ENCODE data around the gene ZNF280B. TPM values are rescaled to one million over a fixed set of nuclear protein-coding genes. Genes with fewer than 3 reads are reported as not detected.

ZNF280B gene
- total RNA-seq, 1 experiment from 2014 or later = 3.9 TPM

GRCh38 chr22:22458387-22458786 is 50.2 kb downstream of the ZNF280B start:
- no TSS peak for BruUV-seq (replicated peaks)
- CTCF ChIA-PET = interaction anchor here (0.9 kb wide), 1 partner anchor 36 kb away, joined by 3 read pairs; no protein-coding TSS in a partner anchor
- intact Hi-C loops (cut with micrococcal nuclease; ENCODE audit: unreplicated experiment) = no loop called here

GRCh38 chr22:22454997-22455396 is 53.5 kb downstream of the ZNF280B start:
- intact Hi-C loops (cut with micrococcal nuclease; ENCODE audit: unreplicated experiment) = no loop called here
- H3K27me3 ChIP-seq (replicated peaks; ENCODE audit: control insufficient read depth, insufficient read depth, low read length) = no peaks in the 10 kb centered on the region

More at GRCh38 chr22:22458387-22458786, 50.2 kb downstream of the ZNF280B start:
- Histone ChIP-seq H3K4me3 (ENCODE audit: low read depth, low read length) (no peak overlapping the region), H3K27me3 (replicated peaks; ENCODE audit: control insufficient read depth, insufficient read depth, low read length) (no peaks in the 10 kb centered on the region), H3K36me3 (ENCODE audit: control insufficient read depth, insufficient read depth, low read length) (no peaks in the 10 kb centered on the region), H3K4me1 (no peaks in the 10 kb centered on the region), H3K9me3 (peaks cover 26% of the 10 kb centered on the region)
- Mint-ChIP-seq H3K4me1 (ENCODE audit: low read depth, unreplicated experiment) (no peaks in the 10 kb centered on the region), H3K36me3 (ENCODE audit: insufficient read depth, unreplicated experiment) (no peaks in the 10 kb centered on the region), H3K4me3 (ENCODE audit: unreplicated experiment) (no peak overlapping the region), H3K9me3 (ENCODE audit: unreplicated experiment) (peaks cover 28% of the 10 kb centered on the region), H3K27me3 (ENCODE audit: insufficient read depth, unreplicated experiment) (peaks cover 5% of the 10 kb centered on the region), H3K27ac (ENCODE audit: unreplicated experiment) (no peak overlapping the region)
- TF ChIP-seq CTCF (IDR thresholded peaks at IDR 0.05; ENCODE audit: insufficient read depth in 1 of 2, low read depth in 1 of 2, low read length in 1 of 2, severe bottlenecking in 1 of 2, unreplicated experiment in 1 of 2) = no peak
- POLR2A ChIA-PET = no interaction called here
- no peak for DNase-seq

GRCh38 chr22:22452996-22453686 is 55.4 kb downstream of the ZNF280B start:
- H3K27me3 Mint-ChIP-seq (ENCODE audit: insufficient read depth, unreplicated experiment) = peaks cover 7% of the 10 kb centered on the region
- POLR2A ChIA-PET = no interaction called here
- Histone ChIP-seq H3K27me3 (replicated peaks; ENCODE audit: control insufficient read depth, insufficient read depth, low read length) (no peaks in the 10 kb centered on the region), H3K4me3 (ENCODE audit: low read depth, low read length) (no peak overlapping the region), H3K9me3 (peaks cover 8% of the 10 kb centered on the region; the same call in 1 of the 2 replicates), H3K36me3 (ENCODE audit: control insufficient read depth, insufficient read depth, low read length) (no peaks in the 10 kb centered on the region), H3K4me1 (no peaks in the 10 kb centered on the region)
- no peak for TF ChIP-seq CTCF (IDR thresholded peaks at IDR 0.05; ENCODE audit: insufficient read depth in 1 of 2, low read depth in 1 of 2, low read length in 1 of 2, severe bottlenecking in 1 of 2, unreplicated experiment in 1 of 2)
- no peak overlapping the region for H3K4me3 Mint-ChIP-seq (ENCODE audit: unreplicated experiment)
- no peak overlapping the region for H3K27ac Mint-ChIP-seq (ENCODE audit: unreplicated experiment)
- CTCF ChIA-PET = no interaction called here
- no TSS peak for BruUV-seq (replicated peaks)
- intact Hi-C loops (cut with micrococcal nuclease; ENCODE audit: unreplicated experiment) = no loop called here
- peaks cover 21% of the 10 kb centered on the region for H3K9me3 Mint-ChIP-seq (ENCODE audit: unreplicated experiment)
- H3K4me1 Mint-ChIP-seq (ENCODE audit: low read depth, unreplicated experiment) = no peaks in the 10 kb centered on the region
- H3K36me3 Mint-ChIP-seq (ENCODE audit: insufficient read depth, unreplicated experiment) = no peaks in the 10 kb centered on the region
- no peak for DNase-seq

More at GRCh38 chr22:22454997-22455396, 53.5 kb downstream of the ZNF280B start:
- BruUV-seq (replicated peaks) = no TSS peak
- Mint-ChIP-seq H3K9me3 (ENCODE audit: unreplicated experiment) (peaks cover 38% of the 10 kb centered on the region), H3K27ac (ENCODE audit: unreplicated experiment) (no peak overlapping the region), H3K36me3 (ENCODE audit: insufficient read depth, unreplicated experiment) (no peaks in the 10 kb centered on the region), H3K4me1 (ENCODE audit: low read depth, unreplicated experiment) (no peaks in the 10 kb centered on the region), H3K4me3 (ENCODE audit: unreplicated experiment) (no peak overlapping the region), H3K27me3 (ENCODE audit: insufficient read depth, unreplicated experiment) (peaks cover 7% of the 10 kb centered on the region)
- no peaks in the 10 kb centered on the region for H3K36me3 ChIP-seq (ENCODE audit: control insufficient read depth, insufficient read depth, low read length)
- no peak overlapping the region for H3K4me3 ChIP-seq (ENCODE audit: low read depth, low read length)
- POLR2A ChIA-PET = no interaction called here
- H3K4me1 ChIP-seq = no peaks in the 10 kb centered on the region
- TF ChIP-seq CTCF (IDR thresholded peaks at IDR 0.05; ENCODE audit: insufficient read depth in 1 of 2, low read depth in 1 of 2, low read length in 1 of 2, severe bottlenecking in 1 of 2, unreplicated experiment in 1 of 2) = no peak
- H3K9me3 ChIP-seq = peaks cover 24% of the 10 kb centered on the region
- CTCF ChIA-PET = no interaction called here
- DNase-seq = no peak

All from Caco-2 (cell line).